Hepatocyte (in vitro differentiated cells): ENCODE data around the gene RUNDC3A. TPM values are rescaled to one million over a fixed set of nuclear protein-coding genes. Genes with fewer than 3 reads are reported as not detected.

Source experiments
- DNase-seq: peaks from one replicate; pipeline ENCODE4 v3.0.0-alpha.2; 2016; ENCODE audit warnings: low spot score
- H2AFZ ChIP-seq: fragments of 200-600 bp; sonication (generic); 2 replicates; pipeline ENCODE4 v1.6.0; 2016; ENCODE audit warnings: antibody characterized with exemption, mild to moderate bottlenecking
- H3K27ac ChIP-seq: fragments of 200-600 bp; sonication (generic); 2 replicates; pipeline ENCODE4 v1.5.1; 2016; ENCODE audit warnings: mild to moderate bottlenecking
- H3K27me3 ChIP-seq: fragments of 200-600 bp; sonication (generic); 2 replicates; pipeline ENCODE4 v1.6.1; 2016
- H3K36me3 ChIP-seq: fragments of 200-600 bp; sonication (generic); replicated peaks from 2 replicates; pipeline ENCODE4 v1.5.1; 2016; ENCODE audit warnings: low read depth; ENCODE audit not compliant: insufficient read depth
- H3K4me1 ChIP-seq: fragments of 200-600 bp; sonication (generic); 2 replicates; pipeline ENCODE4 v1.5.1; 2016; ENCODE audit warnings: mild to moderate bottlenecking, moderate library complexity; ENCODE audit not compliant: insufficient read depth
- H3K4me2 ChIP-seq: fragments of 200-600 bp; sonication (generic); 2 replicates; pipeline ENCODE4 v1.6.0; 2016
- H3K4me3 ChIP-seq: fragments of 200-600 bp; sonication (generic); 2 replicates; pipeline ENCODE4 v1.5.1; 2016; ENCODE audit warnings: mild to moderate bottlenecking
- H3K79me2 ChIP-seq: fragments of 200-600 bp; sonication (generic); 2 replicates; pipeline ENCODE4 v1.6.0; 2017; ENCODE audit warnings: mild to moderate bottlenecking
- H3K9me2 ChIP-seq: fragments of 200-600 bp; sonication (generic); replicated peaks from 2 replicates; pipeline ENCODE4 v1.6.0; 2017; ENCODE audit warnings: mild to moderate bottlenecking; ENCODE audit not compliant: insufficient read depth
- H3K9me3 ChIP-seq: fragments of 200-600 bp; sonication (generic); 2 replicates; pipeline ENCODE4 v1.5.1; 2016; ENCODE audit warnings: low read depth, mild to moderate bottlenecking
- H4K20me1 ChIP-seq: fragments of 200-600 bp; sonication (generic); 2 replicates; pipeline ENCODE4 v1.6.0; 2016; ENCODE audit warnings: mild to moderate bottlenecking; ENCODE audit not compliant: insufficient read depth, poor library complexity, severe bottlenecking
- EZH2 ChIP-seq: fragments of 200-600 bp; sonication (generic); IDR thresholded peaks from 2 replicates; pipeline ENCODE4 v1.6.1; 2016; ENCODE audit warnings: antibody characterized with exemption, mild to moderate bottlenecking, borderline replicate concordance
- EZH2phosphoT487 ChIP-seq: fragments of 200-600 bp; sonication (generic); IDR thresholded peaks from one replicate; pipeline ENCODE4 v1.6.1; 2018; ENCODE audit warnings: antibody characterized with exemption, mild to moderate bottlenecking, low read depth, moderate library complexity; ENCODE audit not compliant: unreplicated experiment, severe bottlenecking
- WGBS: methylation state at CpG from one replicate; pipeline ENCODE4 v1.1.6; 2016; ENCODE audit warnings: low lambda C conversion rate; ENCODE audit errors: missing lambda C conversion rate; 5-methylcytosine and 5-hydroxymethylcytosine counted together
- polyA plus RNA-seq: library from polyadenylated mRNA; unstranded; fragments of >200 nt; fragmentation: Nextera tagmentation; extraction: Ambion mirVana; gene quantifications from 2 replicates; pipeline ENCODE4 v1.2.1, GENCODE V29; 2016
- total RNA-seq: library from RNA; depleted of rRNA; stranded (reverse); fragments of >200 nt; gene quantifications from 2 replicates; pipeline ENCODE4 v1.2.3, GENCODE V29; 2014
- TF ChIP-seq, protein P1 (sequence below): fragments of 200-600 bp; sonication (generic); IDR thresholded peaks from 2 replicates; pipeline ENCODE4 v1.5.1; 2016; ENCODE audit warnings: antibody characterized with exemption, mild to moderate bottlenecking; ENCODE audit not compliant: poor library complexity

RUNDC3A gene
- total and polyA plus RNA-seq, 2 experiments from 2014 or later, result 0.40 to 2.1 TPM

DNA sequence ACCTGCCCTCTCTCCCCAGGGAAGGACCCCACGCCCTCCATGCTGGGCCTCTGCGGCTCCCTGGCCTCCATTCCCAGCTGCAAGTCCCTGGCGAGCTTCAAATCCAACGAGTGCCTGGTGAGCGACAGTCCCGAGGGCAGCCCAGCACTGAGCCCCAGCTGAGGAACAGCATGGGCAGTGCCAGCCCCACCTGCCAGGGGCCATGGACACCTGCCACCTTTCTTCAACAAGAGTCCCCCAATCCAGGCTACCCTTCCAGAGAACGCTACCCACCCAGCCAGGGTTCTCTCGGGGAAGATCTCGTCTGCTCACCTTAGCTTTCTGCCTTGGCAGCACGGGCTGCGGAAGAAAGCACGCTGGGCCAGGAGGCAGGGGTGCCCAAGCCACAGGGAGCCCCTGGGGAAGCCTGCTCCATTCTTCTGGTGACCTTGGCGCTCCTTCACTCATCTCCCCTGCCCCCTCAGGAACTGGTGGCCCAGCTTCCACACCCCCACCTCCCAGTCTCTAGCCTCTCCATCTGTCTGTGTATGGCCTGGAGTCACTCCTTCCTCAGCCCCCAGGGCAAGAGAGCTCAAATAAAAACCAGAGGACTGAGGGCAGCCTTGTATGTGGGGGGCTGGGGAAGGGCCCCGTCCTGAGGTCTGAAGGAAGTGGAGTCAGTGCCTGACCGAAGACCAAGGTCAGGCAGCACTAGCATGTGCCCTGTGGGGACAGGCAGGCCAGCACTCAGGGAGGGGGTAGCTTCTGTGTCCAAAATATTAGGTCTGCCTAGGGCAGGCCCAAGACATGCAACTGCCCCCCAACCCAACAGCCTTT is 9.9 kb downstream of the RUNDC3A start:
- peaks cover 3% of the 10 kb centered on the region for H3K4me1 ChIP-seq
- no peak overlapping the region for H3K27ac ChIP-seq
- DNase-seq, result no peak
- H3K36me3 ChIP-seq, result no peaks in the 10 kb centered on the region
- no peak overlapping the region for H3K4me3 ChIP-seq
- TF ChIP-seq EZH2phosphoT487 (no peak), EZH2 (no peak)
- TF ChIP-seq, protein P1, sequence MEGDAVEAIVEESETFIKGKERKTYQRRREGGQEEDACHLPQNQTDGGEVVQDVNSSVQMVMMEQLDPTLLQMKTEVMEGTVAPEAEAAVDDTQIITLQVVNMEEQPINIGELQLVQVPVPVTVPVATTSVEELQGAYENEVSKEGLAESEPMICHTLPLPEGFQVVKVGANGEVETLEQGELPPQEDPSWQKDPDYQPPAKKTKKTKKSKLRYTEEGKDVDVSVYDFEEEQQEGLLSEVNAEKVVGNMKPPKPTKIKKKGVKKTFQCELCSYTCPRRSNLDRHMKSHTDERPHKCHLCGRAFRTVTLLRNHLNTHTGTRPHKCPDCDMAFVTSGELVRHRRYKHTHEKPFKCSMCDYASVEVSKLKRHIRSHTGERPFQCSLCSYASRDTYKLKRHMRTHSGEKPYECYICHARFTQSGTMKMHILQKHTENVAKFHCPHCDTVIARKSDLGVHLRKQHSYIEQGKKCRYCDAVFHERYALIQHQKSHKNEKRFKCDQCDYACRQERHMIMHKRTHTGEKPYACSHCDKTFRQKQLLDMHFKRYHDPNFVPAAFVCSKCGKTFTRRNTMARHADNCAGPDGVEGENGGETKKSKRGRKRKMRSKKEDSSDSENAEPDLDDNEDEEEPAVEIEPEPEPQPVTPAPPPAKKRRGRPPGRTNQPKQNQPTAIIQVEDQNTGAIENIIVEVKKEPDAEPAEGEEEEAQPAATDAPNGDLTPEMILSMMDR, result no peak
- H4K20me1 ChIP-seq, result no peaks in the 10 kb centered on the region
- H2AFZ ChIP-seq, result no peak overlapping the region
- peaks cover 40% of the 10 kb centered on the region for H3K27me3 ChIP-seq
- peaks cover under 1% of the 10 kb centered on the region for H3K79me2 ChIP-seq
- no peaks in the 10 kb centered on the region for H3K9me2 ChIP-seq
- H3K4me2 ChIP-seq, result no peak overlapping the region
- H3K9me3 ChIP-seq, result no peaks in the 10 kb centered on the region
- WGBS, result 93% methylated on average over 15 of the region's 15 CpGs

DNA sequence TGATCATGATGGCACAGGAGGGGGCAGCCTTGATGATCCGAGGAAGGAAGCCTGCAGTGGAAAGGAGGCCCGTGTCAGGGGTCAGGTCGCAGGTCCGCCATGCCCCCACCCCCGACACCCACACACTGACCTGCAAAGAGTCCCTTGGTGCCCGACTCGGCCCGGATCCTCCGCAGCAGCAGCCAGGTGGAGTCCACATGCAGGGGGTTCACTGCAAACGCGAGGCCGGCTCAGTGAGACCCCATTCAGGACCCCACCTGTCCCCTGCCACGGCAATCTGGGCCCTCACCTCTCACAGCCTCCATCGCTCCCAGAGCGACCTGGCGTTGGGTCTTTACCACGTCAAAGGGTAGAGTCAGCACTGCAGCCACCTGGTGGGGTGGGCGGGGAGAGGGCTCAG is 11.7 kb downstream of the RUNDC3A start:
- Histone ChIP-seq H3K27me3 (peaks cover 27% of the 10 kb centered on the region), H4K20me1 (no peaks in the 10 kb centered on the region), H3K79me2 (peaks cover 12% of the 10 kb centered on the region), H3K4me2 (no peak overlapping the region), H3K4me1 (peaks cover 10% of the 10 kb centered on the region), H3K9me3 (no peaks in the 10 kb centered on the region), H2AFZ (no peak overlapping the region), H3K27ac (no peak overlapping the region), H3K4me3 (no peak overlapping the region), H3K9me2 (no peaks in the 10 kb centered on the region), H3K36me3 (no peaks in the 10 kb centered on the region)
- TF ChIP-seq EZH2, result no peak
- TF ChIP-seq EZH2phosphoT487, result no peak
- TF ChIP-seq, protein P1, result no peak
- no peak for DNase-seq
- WGBS, result 92% methylated on average over 18 of the region's 18 CpGs

DNA sequence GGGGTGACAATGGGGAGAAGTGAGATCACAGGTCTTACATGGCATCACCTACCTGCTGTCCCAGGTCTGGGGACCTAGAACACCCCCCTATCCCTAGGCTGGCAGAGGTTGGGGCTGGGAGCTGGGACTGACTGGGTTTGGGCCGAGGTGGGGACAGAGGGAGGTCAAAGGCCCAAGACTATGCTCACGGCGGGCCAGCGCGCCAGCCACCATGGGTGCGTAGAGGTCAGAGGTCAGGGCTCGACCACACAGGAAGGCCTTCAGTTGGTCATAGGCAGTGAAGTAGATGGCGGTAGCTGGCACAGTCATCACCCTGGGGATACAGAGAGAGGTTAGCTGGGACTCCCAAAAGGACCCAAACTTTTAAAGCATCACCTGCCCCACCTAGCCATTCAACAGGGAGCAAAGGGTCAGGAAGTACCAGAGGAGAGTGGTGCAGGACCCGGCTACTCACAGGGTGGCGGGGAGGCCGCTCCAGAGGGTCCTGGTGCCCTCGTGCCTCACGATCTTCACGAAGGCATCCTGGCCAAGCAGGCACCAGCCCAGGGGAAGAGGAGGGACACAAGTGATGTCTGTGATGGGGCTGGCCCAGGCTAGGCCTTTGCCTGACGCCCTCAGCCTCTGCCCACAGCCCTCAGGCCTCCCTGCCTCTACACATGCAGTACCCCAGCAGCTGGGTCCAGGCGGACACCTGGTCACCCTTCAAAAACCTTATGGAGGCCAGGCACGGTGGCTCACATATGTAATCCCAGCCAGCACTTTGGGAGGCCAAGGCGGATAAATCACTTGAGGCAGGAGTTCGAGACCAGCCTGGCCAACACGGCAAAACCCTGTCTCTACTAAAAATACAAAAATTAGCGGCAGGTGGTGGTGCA is 13.1 kb downstream of the RUNDC3A start:
- no peak overlapping the region for H2AFZ ChIP-seq
- H4K20me1 ChIP-seq, result no peaks in the 10 kb centered on the region
- no peak overlapping the region for H3K4me2 ChIP-seq
- no peak for DNase-seq
- H3K27ac ChIP-seq, result no peak overlapping the region
- no peaks in the 10 kb centered on the region for H3K9me3 ChIP-seq
- 94% methylated on average over 21 of the region's 21 CpGs for WGBS
- peaks cover 17% of the 10 kb centered on the region for H3K27me3 ChIP-seq
- peaks cover 12% of the 10 kb centered on the region for H3K79me2 ChIP-seq
- peaks cover 17% of the 10 kb centered on the region for H3K4me1 ChIP-seq
- no peak overlapping the region for H3K4me3 ChIP-seq
- no peaks in the 10 kb centered on the region for H3K9me2 ChIP-seq
- no peak for TF ChIP-seq EZH2phosphoT487
- no peak for TF ChIP-seq EZH2
- TF ChIP-seq, protein P1, result no peak
- H3K36me3 ChIP-seq, result no peaks in the 10 kb centered on the region
